ENCODE measurements around the gene BRPF3.

BRPF3 gene

GRCh38 chr6:36269834-36270705 is 73.5 kb downstream of the BRPF3 start, which contains the start of gene PNPLA1:
Gene PNPLA1, plus strand, starts transcription at chr6:36270060. Its CDS starts 400 bp downstream, at chr6:36270460.
- DNase-seq (ENCODE audit: low spot score), result no peak

- DNase-seq (ENCODE audit: low spot score), result no peak
These were observed 75.7 kb downstream of the BRPF3 start for GRCh38 chr6:36272234-36272633.

- DNase-seq (ENCODE audit: low spot score), result no peak
These were observed 76.5 kb downstream of the BRPF3 start for GRCh38 chr6:36273067-36273466.

GRCh38 chr6:36273802-36274514 is 77.4 kb downstream of the BRPF3 start:
- DNase-seq (ENCODE audit: low spot score), result no peak

GRCh38 chr6:36276581-36277536 is 80.3 kb downstream of the BRPF3 start:
- no peak for DNase-seq (ENCODE audit: low spot score)

- DNase-seq (ENCODE audit: low spot score), result no peak
These were observed 81.5 kb downstream of the BRPF3 start for GRCh38 chr6:36277946-36278470.

- no peak for DNase-seq (ENCODE audit: low spot score)
These were observed 83.9 kb downstream of the BRPF3 start for GRCh38 chr6:36280467-36280866.

- DNase-seq (ENCODE audit: low spot score), result no peak
These were observed 84.4 kb downstream of the BRPF3 start for GRCh38 chr6:36280983-36281382.
